GM19043 (cell line): ENCODE results near the gene HECTD1.

ENCODE experiments used
- ATAC-seq: cut with Tn5 transposase; IDR thresholded peaks from one replicate; pipeline ENCODE4 v1.9.1; 2021; ENCODE audit warnings: low read depth; ENCODE audit not compliant: unreplicated experiment

Gene HECTD1

GRCh38 chr14:31161274-31161673 lies 46.3 kb downstream of the HECTD1 start:
- ATAC-seq = no peak

GRCh38 chr14:31159682-31160296 lies 47.8 kb downstream of the HECTD1 start:
- ATAC-seq = no peak

- no peak for ATAC-seq
Measured at GRCh38 chr14:31154956-31155355, 52.6 kb downstream of the HECTD1 start.

GRCh38 chr14:31142455-31143087 lies 65.0 kb downstream of the HECTD1 start:
- ATAC-seq = no peak

- no peak for ATAC-seq
Measured at GRCh38 chr14:31139301-31139847, 68.2 kb downstream of the HECTD1 start.

- ATAC-seq = no peak
Measured at GRCh38 chr14:31138301-31138700, 69.3 kb downstream of the HECTD1 start.

- ATAC-seq = no peak
Measured at GRCh38 chr14:31137214-31137889, 70.2 kb downstream of the HECTD1 start.

GRCh38 chr14:31133133-31133532 lies 74.5 kb downstream of the HECTD1 start:
- ATAC-seq = no peak

GRCh38 chr14:31128601-31129526 lies 78.7 kb downstream of the HECTD1 start:
- peak; percentile 63 for ATAC-seq

- peak; percentile 65 for ATAC-seq
Measured at GRCh38 chr14:31127690-31128089, 79.9 kb downstream of the HECTD1 start.

GRCh38 chr14:31126680-31127079 lies 80.9 kb downstream of the HECTD1 start:
- no peak for ATAC-seq

- no peak for ATAC-seq
Measured at GRCh38 chr14:31125231-31125630, 82.4 kb downstream of the HECTD1 start.

- ATAC-seq = no peak
Measured at GRCh38 chr14:31124197-31124596, 83.4 kb downstream of the HECTD1 start.

- ATAC-seq = no peak
Measured at GRCh38 chr14:31122921-31123320, 84.7 kb downstream of the HECTD1 start.

GRCh38 chr14:31122098-31122611 lies 85.4 kb downstream of the HECTD1 start:
- ATAC-seq = no peak

GRCh38 chr14:31118892-31119291 lies 88.7 kb downstream of the HECTD1 start:
- ATAC-seq = no peak

GRCh38 chr14:31113794-31114193 lies 93.8 kb downstream of the HECTD1 start:
- ATAC-seq = no peak

GRCh38 chr14:31110872-31111271 lies 96.7 kb downstream of the HECTD1 start:
- no peak for ATAC-seq

- no peak for ATAC-seq
Measured at GRCh38 chr14:31109257-31109656, 98.3 kb downstream of the HECTD1 start.

- ATAC-seq = no peak
Measured at GRCh38 chr14:31106768-31107167, 100.8 kb downstream of the HECTD1 start.
